ENCODE data around the gene SCG2.

SCG2 gene

GRCh38 chr2:223601932-223602666 lies at the start of gene SCG2:
Gene SCG2 (minus strand): TSS chr2:223602361. CDS start chr2:223599282, 3,079 bp downstream.
- DNase-seq (ENCODE audit: low read depth): peak; percentile 91

GRCh38 chr2:223649554-223650533 lies 47.7 kb upstream of the SCG2 start:
- no peak for DNase-seq (ENCODE audit: low read depth)

- DNase-seq (ENCODE audit: low read depth): no peak
Observed at GRCh38 chr2:223648755-223649154, 46.6 kb upstream of the SCG2 start.

GRCh38 chr2:223647258-223647952 lies 45.2 kb upstream of the SCG2 start:
- DNase-seq (ENCODE audit: low read depth): peak; percentile 46

- DNase-seq (ENCODE audit: low read depth): no peak
Observed at GRCh38 chr2:223644136-223644535, 42.0 kb upstream of the SCG2 start.

GRCh38 chr2:223643309-223643708 lies 41.1 kb upstream of the SCG2 start:
- DNase-seq (ENCODE audit: low read depth): no peak

GRCh38 chr2:223642506-223642905 lies 40.3 kb upstream of the SCG2 start:
- no peak for DNase-seq (ENCODE audit: low read depth)

- no peak for DNase-seq (ENCODE audit: low read depth)
Observed at GRCh38 chr2:223641082-223641481, 38.9 kb upstream of the SCG2 start.

- DNase-seq (ENCODE audit: low read depth): no peak
Observed at GRCh38 chr2:223635080-223635479, 32.9 kb upstream of the SCG2 start.

- no peak for DNase-seq (ENCODE audit: low read depth)
Observed at GRCh38 chr2:223634238-223634637, 32.1 kb upstream of the SCG2 start.

- no peak for DNase-seq (ENCODE audit: low read depth)
Observed at GRCh38 chr2:223633656-223634055, 31.5 kb upstream of the SCG2 start.

- DNase-seq (ENCODE audit: low read depth): no peak
Observed at GRCh38 chr2:223632826-223633225, 30.7 kb upstream of the SCG2 start.

GRCh38 chr2:223626716-223627115 lies 24.6 kb upstream of the SCG2 start:
- peak; percentile 83 for DNase-seq (ENCODE audit: low read depth)

- DNase-seq (ENCODE audit: low read depth): no peak
Observed at GRCh38 chr2:223625652-223626051, 23.5 kb upstream of the SCG2 start.

GRCh38 chr2:223621901-223622300 lies 19.7 kb upstream of the SCG2 start:
- DNase-seq (ENCODE audit: low read depth): no peak

- no peak for DNase-seq (ENCODE audit: low read depth)
Observed at GRCh38 chr2:223619486-223620129, 17.4 kb upstream of the SCG2 start.

- no peak for DNase-seq (ENCODE audit: low read depth)
Observed at GRCh38 chr2:223618172-223619035, 16.2 kb upstream of the SCG2 start.

- no peak for DNase-seq (ENCODE audit: low read depth)
Observed at GRCh38 chr2:223614534-223614933, 12.4 kb upstream of the SCG2 start.

- peak; percentile 98 for DNase-seq (ENCODE audit: low read depth)
Observed at GRCh38 chr2:223613017-223613950, 11.1 kb upstream of the SCG2 start.

- DNase-seq (ENCODE audit: low read depth): no peak
Observed at GRCh38 chr2:223612501-223612900, 10.3 kb upstream of the SCG2 start.

Data from ELR (cell line).